ENCODE results near the gene UGT1A10.

The UGT1A10 gene

GRCh38 chr2:233769260-233769659, 133.0 kb downstream of the UGT1A10 start:
- DNase-seq (ENCODE audit: low read depth), result no peak
- no peak for TF ChIP-seq CTCF (conservative IDR thresholded peaks at IDR 0.05; ENCODE audit: control insufficient read depth, insufficient read depth, low read depth, low read length)
- H3K4me3 ChIP-seq (ENCODE audit: control insufficient read depth, low read depth, low read length), result no peak overlapping the region

- DNase-seq (ENCODE audit: low read depth), result no peak
- no peak overlapping the region for H3K4me3 ChIP-seq (ENCODE audit: control insufficient read depth, low read depth, low read length)
- no peak for TF ChIP-seq CTCF (conservative IDR thresholded peaks at IDR 0.05; ENCODE audit: control insufficient read depth, insufficient read depth, low read depth, low read length)
Observed at GRCh38 chr2:233772153-233772552, 135.9 kb downstream of the UGT1A10 start.

GRCh38 chr2:233772583-233772982, 136.3 kb downstream of the UGT1A10 start:
- no peak for TF ChIP-seq CTCF (conservative IDR thresholded peaks at IDR 0.05; ENCODE audit: control insufficient read depth, insufficient read depth, low read depth, low read length)

GRCh38 chr2:233773854-233774253, 137.6 kb downstream of the UGT1A10 start:
- TF ChIP-seq CTCF (conservative IDR thresholded peaks at IDR 0.05; ENCODE audit: control insufficient read depth, insufficient read depth, low read depth, low read length), result no peak
- H3K4me3 ChIP-seq (ENCODE audit: control insufficient read depth, low read depth, low read length), result no peak overlapping the region
- no peak for DNase-seq (ENCODE audit: low read depth)

More at GRCh38 chr2:233772583-233772982, 136.3 kb downstream of the UGT1A10 start:
- DNase-seq (ENCODE audit: low read depth), result no peak
- no peak overlapping the region for H3K4me3 ChIP-seq (ENCODE audit: control insufficient read depth, low read depth, low read length)

GRCh38 chr2:233775414-233775813, 139.2 kb downstream of the UGT1A10 start:
- no peak for DNase-seq (ENCODE audit: low read depth)
- no peak for TF ChIP-seq CTCF (conservative IDR thresholded peaks at IDR 0.05; ENCODE audit: control insufficient read depth, insufficient read depth, low read depth, low read length)
- H3K4me3 ChIP-seq (ENCODE audit: control insufficient read depth, low read depth, low read length), result no peak overlapping the region

- no peak for TF ChIP-seq CTCF (conservative IDR thresholded peaks at IDR 0.05; ENCODE audit: control insufficient read depth, insufficient read depth, low read depth, low read length)
- no peak within 1 kb of the TSS for H3K4me3 ChIP-seq (ENCODE audit: control insufficient read depth, low read depth, low read length)
- DNase-seq (ENCODE audit: low read depth), result no peak
Observed at GRCh38 chr2:233778030-233778429, 141.8 kb downstream of the UGT1A10 start, which contains the start of gene MROH2A. MROH2A (plus strand) TSS chr2:233778330; CDS start chr2:233779359, 1,029 bp downstream.

GRCh38 chr2:233779722-233780121, 143.5 kb downstream of the UGT1A10 start:
- TF ChIP-seq CTCF (conservative IDR thresholded peaks at IDR 0.05; ENCODE audit: control insufficient read depth, insufficient read depth, low read depth, low read length), result no peak
- no peak overlapping the region for H3K4me3 ChIP-seq (ENCODE audit: control insufficient read depth, low read depth, low read length)
- DNase-seq (ENCODE audit: low read depth), result no peak

Measured in fibroblast of mammary gland (primary cell).